Measurements from ENCODE around the gene PEX14. TPM values are rescaled to one million over a fixed set of nuclear protein-coding genes. Genes with fewer than 3 reads are reported as not detected.
A peak's percentile ranks its signal among the peaks of the same experiment; 100 is the strongest.

PEX14 gene
- total RNA-seq, 1 experiment from 2014 or later, result 36.0 TPM

DNA sequence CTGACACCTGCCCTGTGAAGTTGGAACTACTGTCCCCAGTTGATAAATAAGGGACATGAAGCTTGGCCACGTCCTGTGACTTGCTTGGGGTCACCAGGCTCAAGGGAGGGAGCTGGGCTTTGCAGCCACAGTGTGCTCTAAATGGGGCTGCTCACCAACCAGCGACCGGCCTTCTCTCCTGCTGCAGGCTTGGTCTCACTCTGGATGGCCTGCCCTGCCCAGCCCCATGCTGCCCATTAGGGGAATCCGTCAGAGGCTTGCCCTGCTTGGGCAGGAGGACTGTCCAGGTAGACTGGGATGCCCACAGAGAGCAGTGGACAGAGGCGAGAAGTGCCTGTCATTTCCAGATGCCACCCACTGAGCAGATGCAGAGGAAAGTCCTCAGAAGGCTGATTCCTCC is 45.8 kb upstream of the PEX14 start:
- CTCF ChIA-PET, result interaction anchor here (0.7 kb wide), 1 partner anchor 9 kb away, joined by 7 read pairs; no protein-coding TSS in a partner anchor
- POLR2A ChIA-PET, result interaction anchor here (0.6 kb wide), 1 partner anchor 496 kb away, joined by 4 read pairs; no protein-coding TSS in a partner anchor
- intact Hi-C loops (cut with micrococcal nuclease; ENCODE audit: unreplicated experiment) (loop anchor here (1.0 to 2.0 kb wide), 2 partner anchors 52 to 66 kb away; no protein-coding TSS in a partner anchor), in situ Hi-C loops (cut with HindIII; ENCODE audit: low pct_unique_long_range_greater_than_20kb, low sequenced_read_pairs) (no loop called here)
- no peak for TF ChIP-seq SIN3A (IDR thresholded peaks at IDR 0.05; ENCODE audit: borderline replicate concordance, insufficient read depth, low read depth, low read length)
- TF ChIP-seq, protein P1, sequence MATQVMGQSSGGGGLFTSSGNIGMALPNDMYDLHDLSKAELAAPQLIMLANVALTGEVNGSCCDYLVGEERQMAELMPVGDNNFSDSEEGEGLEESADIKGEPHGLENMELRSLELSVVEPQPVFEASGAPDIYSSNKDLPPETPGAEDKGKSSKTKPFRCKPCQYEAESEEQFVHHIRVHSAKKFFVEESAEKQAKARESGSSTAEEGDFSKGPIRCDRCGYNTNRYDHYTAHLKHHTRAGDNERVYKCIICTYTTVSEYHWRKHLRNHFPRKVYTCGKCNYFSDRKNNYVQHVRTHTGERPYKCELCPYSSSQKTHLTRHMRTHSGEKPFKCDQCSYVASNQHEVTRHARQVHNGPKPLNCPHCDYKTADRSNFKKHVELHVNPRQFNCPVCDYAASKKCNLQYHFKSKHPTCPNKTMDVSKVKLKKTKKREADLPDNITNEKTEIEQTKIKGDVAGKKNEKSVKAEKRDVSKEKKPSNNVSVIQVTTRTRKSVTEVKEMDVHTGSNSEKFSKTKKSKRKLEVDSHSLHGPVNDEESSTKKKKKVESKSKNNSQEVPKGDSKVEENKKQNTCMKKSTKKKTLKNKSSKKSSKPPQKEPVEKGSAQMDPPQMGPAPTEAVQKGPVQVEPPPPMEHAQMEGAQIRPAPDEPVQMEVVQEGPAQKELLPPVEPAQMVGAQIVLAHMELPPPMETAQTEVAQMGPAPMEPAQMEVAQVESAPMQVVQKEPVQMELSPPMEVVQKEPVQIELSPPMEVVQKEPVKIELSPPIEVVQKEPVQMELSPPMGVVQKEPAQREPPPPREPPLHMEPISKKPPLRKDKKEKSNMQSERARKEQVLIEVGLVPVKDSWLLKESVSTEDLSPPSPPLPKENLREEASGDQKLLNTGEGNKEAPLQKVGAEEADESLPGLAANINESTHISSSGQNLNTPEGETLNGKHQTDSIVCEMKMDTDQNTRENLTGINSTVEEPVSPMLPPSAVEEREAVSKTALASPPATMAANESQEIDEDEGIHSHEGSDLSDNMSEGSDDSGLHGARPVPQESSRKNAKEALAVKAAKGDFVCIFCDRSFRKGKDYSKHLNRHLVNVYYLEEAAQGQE (IDR thresholded peaks at IDR 0.05; ENCODE audit: insufficient read depth in 1 of 2, low read depth in 2 of 2, low read length in 1 of 2), result no peak
- no peak for TF ChIP-seq POLR2AphosphoS5 (IDR thresholded peaks at IDR 0.05; ENCODE audit: low read depth, low read length)
- no peak for TF ChIP-seq TCF7L2 (IDR thresholded peaks at IDR 0.05; ENCODE audit: low read depth, low read length)
- no peak overlapping the region for H3K4me3 ChIP-seq (ENCODE audit: low read depth in 2 of 2, low read length in 2 of 2)
- ATAC-seq, result no peak
- no peaks in the 10 kb centered on the region for H3K36me3 ChIP-seq (ENCODE audit: control insufficient read depth, insufficient read depth, low read length)
- no peaks in the 10 kb centered on the region for H3K27me3 ChIP-seq (ENCODE audit: control insufficient read depth, insufficient read depth, low read length)
- BruUV-seq (replicated peaks), result TSS peak; percentile 76
- H3K9me3 ChIP-seq (ENCODE audit: control insufficient read depth, insufficient read depth, low read depth, low read length), result no peaks in the 10 kb centered on the region
- no peak for DNase-seq (ENCODE audit: low read depth, low spot score)
- no peak overlapping the region for H3K27ac ChIP-seq (ENCODE audit: low read length)
- no peaks in the 10 kb centered on the region; the same call in 1 of the 2 replicates for H3K4me1 ChIP-seq (ENCODE audit: control insufficient read depth, insufficient read depth, low read length)

- TF ChIP-seq, protein P1 (IDR thresholded peaks at IDR 0.05; ENCODE audit: insufficient read depth in 1 of 2, low read depth in 2 of 2, low read length in 1 of 2), result no peak
- TF ChIP-seq, protein P2, sequence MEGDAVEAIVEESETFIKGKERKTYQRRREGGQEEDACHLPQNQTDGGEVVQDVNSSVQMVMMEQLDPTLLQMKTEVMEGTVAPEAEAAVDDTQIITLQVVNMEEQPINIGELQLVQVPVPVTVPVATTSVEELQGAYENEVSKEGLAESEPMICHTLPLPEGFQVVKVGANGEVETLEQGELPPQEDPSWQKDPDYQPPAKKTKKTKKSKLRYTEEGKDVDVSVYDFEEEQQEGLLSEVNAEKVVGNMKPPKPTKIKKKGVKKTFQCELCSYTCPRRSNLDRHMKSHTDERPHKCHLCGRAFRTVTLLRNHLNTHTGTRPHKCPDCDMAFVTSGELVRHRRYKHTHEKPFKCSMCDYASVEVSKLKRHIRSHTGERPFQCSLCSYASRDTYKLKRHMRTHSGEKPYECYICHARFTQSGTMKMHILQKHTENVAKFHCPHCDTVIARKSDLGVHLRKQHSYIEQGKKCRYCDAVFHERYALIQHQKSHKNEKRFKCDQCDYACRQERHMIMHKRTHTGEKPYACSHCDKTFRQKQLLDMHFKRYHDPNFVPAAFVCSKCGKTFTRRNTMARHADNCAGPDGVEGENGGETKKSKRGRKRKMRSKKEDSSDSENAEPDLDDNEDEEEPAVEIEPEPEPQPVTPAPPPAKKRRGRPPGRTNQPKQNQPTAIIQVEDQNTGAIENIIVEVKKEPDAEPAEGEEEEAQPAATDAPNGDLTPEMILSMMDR (IDR thresholded peaks at IDR 0.05), result 0 out of 2 replicates have a peak, but pooled peaks have one; percentile 64
- no peak for TF ChIP-seq POLR2AphosphoS5 (IDR thresholded peaks at IDR 0.05; ENCODE audit: low read depth, low read length)
- no peaks in the 10 kb centered on the region; the same call in 1 of the 2 replicates for H3K4me1 ChIP-seq (ENCODE audit: control insufficient read depth, insufficient read depth, low read length)
- ChIA-PET POLR2A (interaction anchor here (0.9 kb wide), 1 partner anchor 64 kb away, joined by 3 read pairs; no protein-coding TSS in a partner anchor), CTCF (interaction anchor here (0.6 to 1.5 kb wide), 5 partner anchors 42 to 247 kb away, joined by 3 to 11 read pairs (median 3); partner anchors contain the start of gene DFFA)
- DNase-seq (ENCODE audit: low read depth, low spot score), result no peak
- intact Hi-C loops (cut with micrococcal nuclease; ENCODE audit: unreplicated experiment) (loop anchor here (2.0 kb wide), 1 partner anchor 65 kb away; no protein-coding TSS in a partner anchor), in situ Hi-C loops (cut with HindIII; ENCODE audit: low pct_unique_long_range_greater_than_20kb, low sequenced_read_pairs) (no loop called here)
- H3K27me3 ChIP-seq (ENCODE audit: control insufficient read depth, insufficient read depth, low read length), result no peaks in the 10 kb centered on the region
- H3K9me3 ChIP-seq (ENCODE audit: control insufficient read depth, insufficient read depth, low read depth, low read length), result no peaks in the 10 kb centered on the region
- no TSS peak for BruUV-seq (replicated peaks)
- peak; percentile 2 for ATAC-seq
- no peaks in the 10 kb centered on the region for H3K36me3 ChIP-seq (ENCODE audit: control insufficient read depth, insufficient read depth, low read length)
- H3K4me3 ChIP-seq (ENCODE audit: low read depth in 2 of 2, low read length in 2 of 2), result peak overlapping the region; percentile 83 to 97
- H3K27ac ChIP-seq (ENCODE audit: low read length), result peak overlapping the region; percentile 87
These were observed 44.9 kb upstream of the PEX14 start for GRCh38 chr1:10429868-10430215.

All from Panc1 (cell line).